Measurements from ENCODE around the gene MCUR1.

- TF ChIP-seq, protein P1, sequence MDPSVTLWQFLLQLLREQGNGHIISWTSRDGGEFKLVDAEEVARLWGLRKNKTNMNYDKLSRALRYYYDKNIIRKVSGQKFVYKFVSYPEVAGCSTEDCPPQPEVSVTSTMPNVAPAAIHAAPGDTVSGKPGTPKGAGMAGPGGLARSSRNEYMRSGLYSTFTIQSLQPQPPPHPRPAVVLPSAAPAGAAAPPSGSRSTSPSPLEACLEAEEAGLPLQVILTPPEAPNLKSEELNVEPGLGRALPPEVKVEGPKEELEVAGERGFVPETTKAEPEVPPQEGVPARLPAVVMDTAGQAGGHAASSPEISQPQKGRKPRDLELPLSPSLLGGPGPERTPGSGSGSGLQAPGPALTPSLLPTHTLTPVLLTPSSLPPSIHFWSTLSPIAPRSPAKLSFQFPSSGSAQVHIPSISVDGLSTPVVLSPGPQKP (IDR thresholded peaks at IDR 0.05; ENCODE audit: low read depth, low read length): no peak
- TF ChIP-seq, protein P2, sequence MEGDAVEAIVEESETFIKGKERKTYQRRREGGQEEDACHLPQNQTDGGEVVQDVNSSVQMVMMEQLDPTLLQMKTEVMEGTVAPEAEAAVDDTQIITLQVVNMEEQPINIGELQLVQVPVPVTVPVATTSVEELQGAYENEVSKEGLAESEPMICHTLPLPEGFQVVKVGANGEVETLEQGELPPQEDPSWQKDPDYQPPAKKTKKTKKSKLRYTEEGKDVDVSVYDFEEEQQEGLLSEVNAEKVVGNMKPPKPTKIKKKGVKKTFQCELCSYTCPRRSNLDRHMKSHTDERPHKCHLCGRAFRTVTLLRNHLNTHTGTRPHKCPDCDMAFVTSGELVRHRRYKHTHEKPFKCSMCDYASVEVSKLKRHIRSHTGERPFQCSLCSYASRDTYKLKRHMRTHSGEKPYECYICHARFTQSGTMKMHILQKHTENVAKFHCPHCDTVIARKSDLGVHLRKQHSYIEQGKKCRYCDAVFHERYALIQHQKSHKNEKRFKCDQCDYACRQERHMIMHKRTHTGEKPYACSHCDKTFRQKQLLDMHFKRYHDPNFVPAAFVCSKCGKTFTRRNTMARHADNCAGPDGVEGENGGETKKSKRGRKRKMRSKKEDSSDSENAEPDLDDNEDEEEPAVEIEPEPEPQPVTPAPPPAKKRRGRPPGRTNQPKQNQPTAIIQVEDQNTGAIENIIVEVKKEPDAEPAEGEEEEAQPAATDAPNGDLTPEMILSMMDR (IDR thresholded peaks at IDR 0.05): no peak
- TF ChIP-seq, protein P3, sequence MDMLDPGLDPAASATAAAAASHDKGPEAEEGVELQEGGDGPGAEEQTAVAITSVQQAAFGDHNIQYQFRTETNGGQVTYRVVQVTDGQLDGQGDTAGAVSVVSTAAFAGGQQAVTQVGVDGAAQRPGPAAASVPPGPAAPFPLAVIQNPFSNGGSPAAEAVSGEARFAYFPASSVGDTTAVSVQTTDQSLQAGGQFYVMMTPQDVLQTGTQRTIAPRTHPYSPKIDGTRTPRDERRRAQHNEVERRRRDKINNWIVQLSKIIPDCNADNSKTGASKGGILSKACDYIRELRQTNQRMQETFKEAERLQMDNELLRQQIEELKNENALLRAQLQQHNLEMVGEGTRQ (IDR thresholded peaks at IDR 0.05): no peak
Observed at GRCh38 chr6:13769655-13770053, 44.7 kb downstream of the MCUR1 start.

Data from A549 (cell line).